Cardiac septum (tissue), 1 donor: Measurements from ENCODE around the gene ZNF586. TPM values are rescaled to one million over a fixed set of nuclear protein-coding genes. Genes with fewer than 3 reads are reported as not detected.
"Not testable (repeated sequence)": the region's sequence is repeated elsewhere in the genome, so short reads cannot be mapped to it uniquely, and the experiment has no call there.

Experiments
- DNase-seq: peaks from one replicate; pipeline ENCODE4 v3.0.0-alpha.2; 2020; ENCODE audit warnings: low spot score
- intact Hi-C: fragments of 100-400 bp; cut with DNase I; formaldehyde crosslinking; loops from one replicate; pipeline ENCODE4 v1.14.0; 2022
- total RNA-seq: library from RNA; stranded (reverse); fragmentation: NEBNext Ultra II Directional; extraction: Animal tissue kit (Norgen Biotek cat#: 25700); gene quantifications from one replicate; pipeline ENCODE4 v1.2.1, GENCODE V29; 2021
- donor health status: DM: no; HTN: no; CAD: no.

The ZNF586 gene
- total RNA-seq, 1 donor from 2014 or later: 16.8 TPM

DNA sequence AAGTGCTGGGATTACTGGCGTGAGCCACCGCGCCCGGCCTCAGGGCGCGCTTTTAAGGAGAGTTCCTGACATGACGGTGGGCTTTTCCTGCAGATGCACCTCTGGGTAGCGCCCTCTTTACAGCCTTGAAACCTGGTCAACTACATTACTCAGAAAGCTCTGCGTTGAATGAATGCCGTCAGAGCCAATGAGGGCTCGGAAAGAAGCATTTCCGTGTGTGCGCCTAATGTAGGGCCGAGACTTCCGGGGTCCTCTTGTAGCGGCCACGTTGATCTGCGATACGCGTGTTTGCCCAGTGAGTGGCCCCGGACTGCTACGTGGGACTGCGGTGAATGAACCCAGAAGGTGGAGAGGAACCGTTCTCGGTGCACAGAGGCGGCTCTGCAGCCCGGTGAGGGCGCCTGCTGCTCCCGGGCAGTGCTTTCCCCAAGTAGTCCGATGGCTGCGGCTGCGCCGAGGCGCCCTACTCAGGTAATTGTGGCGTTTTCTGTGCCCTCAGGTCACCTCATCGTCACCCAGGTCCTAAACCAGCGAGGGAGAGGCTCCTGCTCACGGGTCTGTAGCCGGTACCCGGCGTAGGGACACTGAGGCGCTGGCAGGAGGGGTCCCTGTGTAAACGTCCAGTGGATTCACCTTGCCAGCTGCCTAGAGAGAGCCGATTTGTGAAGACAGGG is 50.1 kb downstream of the ZNF586 start:
- DNase-seq: peak; percentile 89
- intact Hi-C loops: no loop called here

DNA sequence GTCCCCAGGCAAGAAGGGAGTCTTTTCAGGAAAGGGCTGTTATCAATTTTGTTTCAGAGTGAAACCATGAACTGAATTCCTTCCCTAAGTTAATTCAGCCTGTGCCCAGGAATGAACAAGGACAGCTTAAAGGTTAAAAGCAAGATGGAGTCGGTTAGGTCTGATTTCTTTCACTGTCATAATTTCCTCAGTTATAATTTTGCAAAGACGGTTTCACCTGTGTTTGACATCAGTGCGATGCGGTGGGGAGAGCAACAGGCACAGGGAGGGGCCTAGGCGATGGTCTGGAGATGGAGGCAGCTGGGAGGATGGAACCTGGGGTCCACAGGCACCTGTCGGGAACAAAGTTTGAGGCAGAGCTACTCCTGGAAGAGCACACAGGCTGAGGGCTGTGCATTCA is 51.1 kb downstream of the ZNF586 start:
- intact Hi-C loops: no loop called here
- DNase-seq: no peak

DNA sequence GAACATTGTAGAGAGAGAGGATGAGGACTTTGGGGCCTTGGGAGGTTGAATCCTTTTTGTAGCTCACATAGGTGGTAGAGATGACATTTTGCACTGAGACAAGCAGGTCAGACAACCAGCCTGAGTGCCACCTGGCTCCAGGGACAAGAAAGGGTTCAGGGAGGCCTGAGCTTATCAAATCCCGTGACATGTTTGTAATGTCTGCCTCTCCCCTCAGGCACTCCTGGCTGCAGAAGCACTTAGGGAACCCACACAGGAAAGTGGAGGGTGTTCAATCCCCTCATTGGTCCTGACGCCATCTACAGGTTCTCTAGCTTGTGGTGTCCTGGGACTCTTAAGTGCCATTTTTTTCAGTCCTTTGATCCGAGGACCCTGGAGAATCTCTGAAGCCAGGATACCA is 51.6 kb downstream of the ZNF586 start:
- DNase-seq, intact Hi-C loops: not testable (repeated sequence)

DNA sequence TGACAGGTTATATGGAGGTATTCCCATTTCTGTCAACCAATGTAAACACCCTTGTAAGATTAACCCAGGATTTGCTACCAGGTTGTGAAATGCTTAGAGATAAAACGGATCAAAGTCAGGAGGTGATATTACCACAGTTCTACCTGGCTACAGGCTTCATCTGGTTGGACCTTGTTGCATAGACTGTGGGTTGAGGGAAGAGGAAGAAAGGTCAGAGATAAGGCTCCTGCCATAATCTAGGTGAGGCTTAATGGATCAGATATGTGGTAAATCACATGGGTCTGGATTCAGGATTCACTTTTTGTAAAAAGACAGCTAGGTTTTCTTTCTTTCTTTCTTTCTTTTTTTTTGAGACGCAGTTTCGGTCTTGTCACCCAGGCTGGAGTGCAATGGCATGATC is 52.0 kb downstream of the ZNF586 start:
- intact Hi-C loops, DNase-seq: not testable (repeated sequence)

DNA sequence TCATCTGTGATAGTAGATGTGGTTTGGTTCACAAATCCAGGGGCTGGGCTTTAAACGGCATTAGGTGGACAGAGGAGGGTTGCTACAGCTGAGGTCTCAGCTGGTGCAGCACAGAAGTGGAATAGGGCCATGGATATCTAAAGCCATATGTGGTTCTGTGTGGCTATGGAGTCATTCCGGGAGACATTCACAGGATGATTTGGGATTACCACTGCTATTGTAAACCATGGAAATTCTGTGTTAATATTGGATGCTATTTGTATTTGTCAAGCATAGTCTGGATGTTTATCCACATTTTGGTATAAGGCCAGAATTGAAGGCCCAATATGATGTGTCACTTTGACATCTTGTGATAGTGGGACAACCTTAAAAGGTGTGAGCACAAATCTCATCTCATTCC is 53.7 kb downstream of the ZNF586 start:
- intact Hi-C loops, DNase-seq: not testable (repeated sequence)

DNA sequence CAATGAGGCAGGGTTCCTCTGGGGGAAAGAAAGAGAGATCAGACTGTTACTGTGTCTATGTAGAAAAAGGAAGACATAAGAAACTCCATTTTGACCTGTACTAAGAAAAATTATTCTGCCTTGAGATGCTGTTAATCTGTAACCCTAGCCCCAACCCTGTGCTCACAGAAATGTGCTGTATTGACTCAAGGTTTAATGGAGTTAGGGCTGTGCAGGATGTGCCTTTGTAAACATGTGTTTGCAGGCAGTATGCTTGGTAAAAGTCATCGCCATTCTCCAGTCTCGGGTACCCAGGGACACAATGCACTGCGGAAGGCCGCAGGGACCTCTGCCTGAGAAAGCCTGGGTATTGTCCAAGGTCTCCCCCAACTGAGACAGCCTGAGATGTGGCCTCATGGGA is 54.1 kb downstream of the ZNF586 start:
- DNase-seq, intact Hi-C loops: not testable (repeated sequence)

DNA sequence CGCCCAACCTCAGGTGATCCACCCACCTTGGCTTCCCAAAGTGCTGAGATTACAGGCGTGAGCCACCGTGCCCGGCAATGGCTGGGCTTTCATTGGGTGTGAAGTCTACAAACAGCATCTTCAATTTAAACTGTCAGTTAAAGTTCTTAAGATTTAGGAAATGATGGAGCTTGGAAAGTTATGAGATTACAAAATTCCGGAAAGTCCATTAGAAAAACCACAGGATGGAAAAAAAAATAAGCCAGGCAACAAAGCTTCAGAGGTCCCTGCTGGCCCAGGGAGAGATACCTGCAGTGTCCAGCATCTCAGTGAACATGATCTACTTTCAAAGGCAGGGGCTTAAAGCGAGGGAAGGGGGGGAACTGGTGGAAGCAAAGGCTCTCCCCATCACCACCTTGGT is 56.0 kb downstream of the ZNF586 start:
- no peak for DNase-seq
- intact Hi-C loops: no loop called here

DNA sequence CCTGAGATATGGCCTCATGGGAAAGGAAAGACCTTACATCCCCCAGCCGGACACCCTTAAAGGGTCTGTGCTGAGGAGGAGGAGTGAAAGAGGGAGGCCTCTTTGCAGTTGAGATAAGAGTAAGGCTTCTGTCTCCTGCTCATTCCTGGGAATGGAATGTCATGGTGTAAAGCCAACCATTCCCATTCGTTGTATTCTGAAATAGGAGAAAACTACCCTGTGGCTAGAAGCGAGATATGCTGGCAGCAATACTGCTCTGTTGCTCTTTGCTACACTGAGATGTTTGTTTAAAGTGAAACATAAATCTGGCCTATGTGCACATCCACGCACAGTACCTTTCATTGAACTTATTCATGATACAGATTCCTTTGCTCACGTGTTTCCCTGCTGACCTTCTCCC is 59.8 kb downstream of the ZNF586 start:
- DNase-seq: no peak
- intact Hi-C loops: no loop called here

DNA sequence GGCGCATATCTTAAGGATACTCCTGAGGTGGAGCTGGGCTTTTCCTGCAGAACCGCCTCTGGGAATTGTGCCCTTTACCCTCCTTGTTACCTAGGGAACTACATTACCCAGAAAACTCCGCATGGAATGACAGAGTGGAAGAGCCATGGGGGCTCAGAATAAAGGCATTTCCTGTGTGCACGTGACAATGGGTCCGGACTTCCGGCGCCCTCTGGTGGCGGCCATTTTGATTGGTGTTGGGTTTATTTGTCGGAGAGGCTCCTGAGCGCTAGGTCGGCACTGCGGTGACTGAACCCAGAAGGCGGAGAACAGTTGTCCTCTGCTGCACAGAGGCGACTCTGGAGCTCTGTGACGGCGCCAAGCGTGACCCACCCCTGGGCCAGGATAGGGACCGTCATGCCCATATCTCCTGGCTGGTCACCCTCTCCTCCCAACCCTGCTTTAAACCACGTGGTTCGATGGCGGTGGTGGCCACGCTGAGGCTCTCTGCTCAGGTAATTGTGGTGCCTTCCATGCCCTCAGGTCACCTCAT is 60.7 kb downstream of the ZNF586 start, which contains the start of gene ZNF587B:
ZNF587B (plus strand) TSS at position 229 of the 532 bp plus-strand sequence; CDS start at position 459, 230 bp downstream.
- intact Hi-C loops: no loop called here
- DNase-seq: peak; percentile 86

Other genes with a start within 250 kb of the ZNF586 start
- 3.6 TPM for gene ZNF549, start 242.3 kb upstream of the ZNF586 start, total RNA-seq
- 9.9 TPM for gene ZNF550, start 209.8 kb upstream of the ZNF586 start, total RNA-seq
- 4.8 TPM for gene ZNF416, start 190.8 kb upstream of the ZNF586 start, total RNA-seq
- 4.5 TPM for gene ZIK1, start 185.5 kb upstream of the ZNF586 start, total RNA-seq
- gene ZNF530, start 169.8 kb upstream of the ZNF586 start, total RNA-seq: 3.5 TPM
- 16.5 TPM for gene ZNF134, start 155.4 kb upstream of the ZNF586 start, total RNA-seq
- gene ZNF211, start 136.5 kb upstream of the ZNF586 start, total RNA-seq: 14.2 TPM
- 0.16 TPM for gene ZSCAN4, start 100.7 kb upstream of the ZNF586 start, total RNA-seq
- gene ZNF551, start 87.7 kb upstream of the ZNF586 start, total RNA-seq: 3.7 TPM
- 6.0 TPM for gene ZNF154, start 60.5 kb upstream of the ZNF586 start, total RNA-seq
- 8.1 TPM for gene ZNF671, start 42.1 kb upstream of the ZNF586 start, total RNA-seq
- gene ZNF776, start 22.9 kb upstream of the ZNF586 start, total RNA-seq: 10.0 TPM
- 3.0 TPM for gene ZNF552, start 45.2 kb downstream of the ZNF586 start, total RNA-seq
- gene ZNF587B, start 60.6 kb downstream of the ZNF586 start, total RNA-seq: 7.6 TPM
- gene ZNF587, start 80.2 kb downstream of the ZNF586 start, total RNA-seq: 23.8 TPM
- 5.4 TPM for gene ZNF814, start 119.4 kb downstream of the ZNF586 start, total RNA-seq
- gene ZNF417, start 146.9 kb downstream of the ZNF586 start, total RNA-seq: 10.8 TPM
- gene ZNF418, start 165.7 kb downstream of the ZNF586 start, total RNA-seq: 16.5 TPM
- 9.4 TPM for gene ZNF256, start 178.0 kb downstream of the ZNF586 start, total RNA-seq
- gene C19orf18, start 204.9 kb downstream of the ZNF586 start, total RNA-seq: 2.5 TPM
- gene ZNF606, start 233.1 kb downstream of the ZNF586 start, total RNA-seq: 13.8 TPM